Measurements from ENCODE around the gene CETP. TPM values are rescaled to one million over a fixed set of nuclear protein-coding genes. Genes with fewer than 3 reads are reported as not detected.

CETP gene
- total and polyA plus RNA-seq, 2 donors, result 1.8 to 2.0 TPM

- Histone ChIP-seq H3K4me3 (ENCODE audit: low read length in 2 of 2) (no peak overlapping the region), H3K27me3 (ENCODE audit: control insufficient read depth in 2 of 2, insufficient read depth in 1 of 2, low read length in 1 of 2) (no peaks in the 10 kb centered on the region), H3K27ac (ENCODE audit: low read depth in 1 of 2, low read length in 1 of 2) (no peak overlapping the region), H3K9me3 (ENCODE audit: control insufficient read depth in 2 of 2, insufficient read depth in 1 of 2, low read length in 1 of 2) (no peaks in the 10 kb centered on the region), H3K4me1 (ENCODE audit: control insufficient read depth in 2 of 2, insufficient read depth in 2 of 2, low read length in 2 of 2) (peaks cover 0 to 9% of the 10 kb centered on the region in 2 donors), H3K36me3 (ENCODE audit: control insufficient read depth in 2 of 2, insufficient read depth in 2 of 2, low read length in 1 of 2) (no peaks in the 10 kb centered on the region)
- no peak for DNase-seq (ENCODE audit: low read depth in 6 of 9, low spot score in 9 of 9)
- WGBS, result 94% methylated on average over 3 of the region's 3 CpGs
These were observed 36.2 kb downstream of the CETP start for GRCh38 chr16:56997931-56998330.

- no peak for DNase-seq (ENCODE audit: low read depth in 6 of 9, low spot score in 9 of 9)
- Histone ChIP-seq H3K27me3 (ENCODE audit: control insufficient read depth in 2 of 2, insufficient read depth in 1 of 2, low read length in 1 of 2) (no peaks in the 10 kb centered on the region), H3K4me1 (ENCODE audit: control insufficient read depth in 2 of 2, insufficient read depth in 2 of 2, low read length in 2 of 2) (peaks cover 0 to 9% of the 10 kb centered on the region in 2 donors), H3K27ac (ENCODE audit: low read depth in 1 of 2, low read length in 1 of 2) (no peak overlapping the region), H3K4me3 (ENCODE audit: low read length in 2 of 2) (no peak overlapping the region), H3K9me3 (ENCODE audit: control insufficient read depth in 2 of 2, insufficient read depth in 1 of 2, low read length in 1 of 2) (no peaks in the 10 kb centered on the region), H3K36me3 (ENCODE audit: control insufficient read depth in 2 of 2, insufficient read depth in 2 of 2, low read length in 1 of 2) (no peaks in the 10 kb centered on the region)
- 94% methylated on average over 3 of the region's 3 CpGs for WGBS
These were observed 36.6 kb downstream of the CETP start for GRCh38 chr16:56998352-56998751.

- DNase-seq (ENCODE audit: low read depth in 6 of 9, low spot score in 9 of 9), result no peak
- H3K4me3 ChIP-seq (ENCODE audit: low read length in 2 of 2), result no peak overlapping the region
- H3K36me3 ChIP-seq (ENCODE audit: control insufficient read depth in 2 of 2, insufficient read depth in 2 of 2, low read length in 1 of 2), result no peaks in the 10 kb centered on the region
- H3K9me3 ChIP-seq (ENCODE audit: control insufficient read depth in 2 of 2, insufficient read depth in 1 of 2, low read length in 1 of 2), result no peaks in the 10 kb centered on the region
- WGBS, result 98% methylated on average over 6 of the region's 6 CpGs
- H3K27ac ChIP-seq (ENCODE audit: low read depth in 1 of 2, low read length in 1 of 2), result no peak overlapping the region
- peaks cover 0 to 10% of the 10 kb centered on the region in 2 donors for H3K4me1 ChIP-seq (ENCODE audit: control insufficient read depth in 2 of 2, insufficient read depth in 2 of 2, low read length in 2 of 2)
- no peaks in the 10 kb centered on the region for H3K27me3 ChIP-seq (ENCODE audit: control insufficient read depth in 2 of 2, insufficient read depth in 1 of 2, low read length in 1 of 2)
These were observed 37.1 kb downstream of the CETP start for GRCh38 chr16:56998861-56999260.

GRCh38 chr16:56999409-57000270, 37.9 kb downstream of the CETP start:
- no peaks in the 10 kb centered on the region for H3K27me3 ChIP-seq (ENCODE audit: control insufficient read depth in 2 of 2, insufficient read depth in 1 of 2, low read length in 1 of 2)
- H3K4me1 ChIP-seq (ENCODE audit: control insufficient read depth in 2 of 2, insufficient read depth in 2 of 2, low read length in 2 of 2), result peaks cover 0 to 17% of the 10 kb centered on the region in 2 donors
- peaks cover 0 to under 1% of the 10 kb centered on the region in 2 donors for H3K36me3 ChIP-seq (ENCODE audit: control insufficient read depth in 2 of 2, insufficient read depth in 2 of 2, low read length in 1 of 2)
- H3K4me3 ChIP-seq (ENCODE audit: low read length in 2 of 2), result no peak overlapping the region
- DNase-seq (ENCODE audit: low read depth in 6 of 9, low spot score in 9 of 9), result no peak
- 95% methylated on average over 11 of the region's 11 CpGs for WGBS
- H3K9me3 ChIP-seq (ENCODE audit: control insufficient read depth in 2 of 2, insufficient read depth in 1 of 2, low read length in 1 of 2), result no peaks in the 10 kb centered on the region
- peak overlapping the region in 1 of 2 donors; percentile 74 for H3K27ac ChIP-seq (ENCODE audit: low read depth in 1 of 2, low read length in 1 of 2)

GRCh38 chr16:57000271-57001025, 38.7 kb downstream of the CETP start:
- H3K4me3 ChIP-seq (ENCODE audit: low read length in 2 of 2), result no peak overlapping the region
- H3K4me1 ChIP-seq (ENCODE audit: control insufficient read depth in 2 of 2, insufficient read depth in 2 of 2, low read length in 2 of 2), result peaks cover 0 to 20% of the 10 kb centered on the region in 2 donors
- H3K27ac ChIP-seq (ENCODE audit: low read depth in 1 of 2, low read length in 1 of 2), result peak overlapping the region in 1 of 2 donors; percentile 1
- 93% methylated on average over 5 of the region's 5 CpGs for WGBS
- no peak for DNase-seq (ENCODE audit: low read depth in 6 of 9, low spot score in 9 of 9)
- H3K36me3 ChIP-seq (ENCODE audit: control insufficient read depth in 2 of 2, insufficient read depth in 2 of 2, low read length in 1 of 2), result peaks cover 0 to 2% of the 10 kb centered on the region in 2 donors
- H3K9me3 ChIP-seq (ENCODE audit: control insufficient read depth in 2 of 2, insufficient read depth in 1 of 2, low read length in 1 of 2), result no peaks in the 10 kb centered on the region
- no peaks in the 10 kb centered on the region for H3K27me3 ChIP-seq (ENCODE audit: control insufficient read depth in 2 of 2, insufficient read depth in 1 of 2, low read length in 1 of 2)

GRCh38 chr16:57001026-57001679, 39.4 kb downstream of the CETP start:
- Histone ChIP-seq H3K9me3 (ENCODE audit: control insufficient read depth in 2 of 2, insufficient read depth in 1 of 2, low read length in 1 of 2) (no peaks in the 10 kb centered on the region), H3K4me1 (ENCODE audit: control insufficient read depth in 2 of 2, insufficient read depth in 2 of 2, low read length in 2 of 2) (peaks cover 0 to 20% of the 10 kb centered on the region in 2 donors), H3K36me3 (ENCODE audit: control insufficient read depth in 2 of 2, insufficient read depth in 2 of 2, low read length in 1 of 2) (peaks cover 0 to 2% of the 10 kb centered on the region in 2 donors), H3K27me3 (ENCODE audit: control insufficient read depth in 2 of 2, insufficient read depth in 1 of 2, low read length in 1 of 2) (no peaks in the 10 kb centered on the region), H3K4me3 (ENCODE audit: low read length in 2 of 2) (no peak overlapping the region), H3K27ac (ENCODE audit: low read depth in 1 of 2, low read length in 1 of 2) (no peak overlapping the region)
- 93% methylated on average over 8 of the region's 8 CpGs for WGBS
- no peak for DNase-seq (ENCODE audit: low read depth in 6 of 9, low spot score in 9 of 9)

- Histone ChIP-seq H3K4me1 (ENCODE audit: control insufficient read depth in 2 of 2, insufficient read depth in 2 of 2, low read length in 2 of 2) (peaks cover 0 to 20% of the 10 kb centered on the region in 2 donors), H3K4me3 (ENCODE audit: low read length in 2 of 2) (no peak overlapping the region), H3K27me3 (ENCODE audit: control insufficient read depth in 2 of 2, insufficient read depth in 1 of 2, low read length in 1 of 2) (no peaks in the 10 kb centered on the region), H3K36me3 (ENCODE audit: control insufficient read depth in 2 of 2, insufficient read depth in 2 of 2, low read length in 1 of 2) (peaks cover 0 to 2% of the 10 kb centered on the region in 2 donors), H3K9me3 (ENCODE audit: control insufficient read depth in 2 of 2, insufficient read depth in 1 of 2, low read length in 1 of 2) (no peaks in the 10 kb centered on the region), H3K27ac (ENCODE audit: low read depth in 1 of 2, low read length in 1 of 2) (peak overlapping the region; percentile 47 to 58)
- 92% methylated on average over 22 of the region's 22 CpGs for WGBS
- no peak for DNase-seq (ENCODE audit: low read depth in 6 of 9, low spot score in 9 of 9)
These were observed 42.0 kb downstream of the CETP start for GRCh38 chr16:57003439-57004386.

Data from thymus (tissue), 11 donors.